OCI-LY1 (cell line): Measurements from ENCODE around the gene WDR62.

Experiments used
- EZH2 ChIP-seq: fragments of 200-600 bp; sonication (generic), shearing (Covaris generic); IDR thresholded peaks from 2 replicates; pipeline ENCODE4 v1.8.0; 2017; ENCODE audit warnings: borderline replicate concordance, mixed run types, mild to moderate bottlenecking, antibody characterized with exemption, low read length, moderate library complexity, mixed read lengths
- TF ChIP-seq, protein P1 (sequence below): fragments of 200-600 bp; sonication (generic), shearing (Covaris generic); IDR thresholded peaks from 2 replicates; pipeline ENCODE4 v1.5.1; 2017; ENCODE audit warnings: mild to moderate bottlenecking, antibody characterized with exemption, low read length, moderate library complexity, mixed read lengths

DNA sequence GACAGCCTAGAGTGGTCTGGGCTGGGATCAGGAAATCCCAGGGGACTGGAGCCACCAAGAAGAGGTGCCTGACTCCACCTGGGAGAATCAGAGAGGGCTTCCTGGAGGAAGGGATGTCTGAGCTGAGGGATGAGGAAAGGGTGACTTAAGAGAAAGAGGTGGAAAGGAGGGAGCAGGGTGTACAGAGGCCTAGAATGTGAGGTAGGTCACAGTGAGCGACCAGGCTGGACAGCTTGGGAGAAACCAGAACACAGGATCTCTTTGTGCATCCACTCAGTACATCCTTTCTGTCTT, 61.6 kb downstream of the WDR62 start:
- TF ChIP-seq, protein P1, sequence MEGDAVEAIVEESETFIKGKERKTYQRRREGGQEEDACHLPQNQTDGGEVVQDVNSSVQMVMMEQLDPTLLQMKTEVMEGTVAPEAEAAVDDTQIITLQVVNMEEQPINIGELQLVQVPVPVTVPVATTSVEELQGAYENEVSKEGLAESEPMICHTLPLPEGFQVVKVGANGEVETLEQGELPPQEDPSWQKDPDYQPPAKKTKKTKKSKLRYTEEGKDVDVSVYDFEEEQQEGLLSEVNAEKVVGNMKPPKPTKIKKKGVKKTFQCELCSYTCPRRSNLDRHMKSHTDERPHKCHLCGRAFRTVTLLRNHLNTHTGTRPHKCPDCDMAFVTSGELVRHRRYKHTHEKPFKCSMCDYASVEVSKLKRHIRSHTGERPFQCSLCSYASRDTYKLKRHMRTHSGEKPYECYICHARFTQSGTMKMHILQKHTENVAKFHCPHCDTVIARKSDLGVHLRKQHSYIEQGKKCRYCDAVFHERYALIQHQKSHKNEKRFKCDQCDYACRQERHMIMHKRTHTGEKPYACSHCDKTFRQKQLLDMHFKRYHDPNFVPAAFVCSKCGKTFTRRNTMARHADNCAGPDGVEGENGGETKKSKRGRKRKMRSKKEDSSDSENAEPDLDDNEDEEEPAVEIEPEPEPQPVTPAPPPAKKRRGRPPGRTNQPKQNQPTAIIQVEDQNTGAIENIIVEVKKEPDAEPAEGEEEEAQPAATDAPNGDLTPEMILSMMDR: no peak
- no peak for TF ChIP-seq EZH2
